Mesendoderm (in vitro differentiated cells): Measurements from ENCODE around the gene SYT17.
A peak's percentile ranks its signal among the peaks of the same experiment; 100 is the strongest.

Source experiments
- DNase-seq: peaks from one replicate; pipeline ENCODE4 v3.0.0; 2013
- H2AK5ac ChIP-seq: 2 replicates; pipeline ENCODE4 v1.6.1; 2013; ENCODE audit warnings: low read length, inconsistent platforms
- H2BK120ac ChIP-seq: 2 replicates; pipeline ENCODE4 v1.6.1; 2013; ENCODE audit warnings: low read depth, mild to moderate bottlenecking, low read length, moderate library complexity, mixed read lengths
- H2BK15ac ChIP-seq: replicated peaks from 2 replicates; pipeline ENCODE4 v1.6.1; 2013; ENCODE audit warnings: low read depth, mild to moderate bottlenecking, moderate library complexity
- H2BK5ac ChIP-seq: 2 replicates; pipeline ENCODE4 v1.6.1; 2013; ENCODE audit warnings: low read length, inconsistent platforms
- H3K18ac ChIP-seq: 2 replicates; pipeline ENCODE4 v1.6.1; 2013; ENCODE audit warnings: mild to moderate bottlenecking, low read length, mixed read lengths
- H3K23ac ChIP-seq: one replicate; pipeline ENCODE4 v1.6.1; 2013; ENCODE audit warnings: low read length
- H3K27ac ChIP-seq: 2 replicates; pipeline ENCODE4 v1.5.1; 2013; ENCODE audit warnings: low read depth, mild to moderate bottlenecking, inconsistent platforms, low read length, moderate library complexity
- H3K27me3 ChIP-seq: 2 replicates; pipeline ENCODE4 v1.6.1; 2013; ENCODE audit warnings: low read length, control low read depth, mild to moderate bottlenecking, inconsistent platforms; ENCODE audit not compliant: insufficient read depth, poor library complexity
- H3K36me3 ChIP-seq: 2 replicates; pipeline ENCODE4 v1.6.1; 2013; ENCODE audit warnings: low read length, inconsistent platforms; ENCODE audit not compliant: control insufficient read depth, insufficient read depth
- H3K4ac ChIP-seq: one replicate; pipeline ENCODE4 v1.6.1; 2013; ENCODE audit warnings: low read depth, mild to moderate bottlenecking, low read length, moderate library complexity
- H3K4me1 ChIP-seq: 2 replicates; pipeline ENCODE4 v1.6.1; 2013; ENCODE audit warnings: low read depth, low read length, inconsistent platforms; ENCODE audit not compliant: control insufficient read depth
- H3K4me2 ChIP-seq: 2 replicates; pipeline ENCODE4 v1.6.1; 2013; ENCODE audit warnings: low read length
- H3K4me3 ChIP-seq: 2 replicates; pipeline ENCODE4 v1.5.1; 2013; ENCODE audit warnings: mild to moderate bottlenecking, low read length
- H3K56ac ChIP-seq: one replicate; pipeline ENCODE4 v1.6.1; 2013; ENCODE audit warnings: low read length
- H3K79me1 ChIP-seq: 2 replicates; pipeline ENCODE4 v1.6.1; 2013; ENCODE audit warnings: low read length, inconsistent platforms
- H3K79me2 ChIP-seq: 2 replicates; pipeline ENCODE4 v1.6.1; 2013; ENCODE audit warnings: mild to moderate bottlenecking, low read length; ENCODE audit not compliant: control insufficient read depth, insufficient read depth
- H3K9ac ChIP-seq: 2 replicates; pipeline ENCODE4 v1.6.1; 2013; ENCODE audit warnings: low read length, inconsistent platforms
- H4K5ac ChIP-seq: one replicate; pipeline ENCODE4 v1.6.1; 2013; ENCODE audit warnings: low read length
- H4K8ac ChIP-seq: one replicate; pipeline ENCODE4 v1.6.1; 2013; ENCODE audit warnings: low read depth, mild to moderate bottlenecking, control low read depth, low read length, moderate library complexity
- WGBS: extraction: QIAGEN DNeasy Blood & Tissue Kit; methylation state at CpG from one replicate; pipeline ENCODE4 v1.1.7; 2013; ENCODE audit warnings: low lambda C conversion rate, missing lambda C conversion rate; ENCODE audit not compliant: insufficient coverage; ENCODE audit errors: extremely low coverage; 5-methylcytosine and 5-hydroxymethylcytosine counted together

SYT17 gene

GRCh38 chr16:19136549-19137196, 31.4 kb upstream of the SYT17 start:
- Histone ChIP-seq H2BK15ac (no peak overlapping the region), H3K79me1 (no peaks in the 10 kb centered on the region), H2AK5ac (peak overlapping the region; percentile 62), H4K5ac (no peak overlapping the region), H3K27me3 (no peaks in the 10 kb centered on the region), H3K4me2 (no peak overlapping the region), H4K8ac (no peak overlapping the region), H3K27ac (no peak overlapping the region), H3K4me3 (no peak overlapping the region), H2BK120ac (no peak overlapping the region), H3K18ac (no peak overlapping the region), H3K36me3 (no peaks in the 10 kb centered on the region), H3K4me1 (peaks cover 8% of the 10 kb centered on the region), H3K79me2 (no peaks in the 10 kb centered on the region), H3K56ac (peak overlapping the region; percentile 38), H3K4ac (no peak overlapping the region), H3K23ac (no peak overlapping the region), H3K9ac (no peak overlapping the region), H2BK5ac (no peak overlapping the region)
- no peak for DNase-seq
- no CpG with 5 or more reads among the region's 10 CpGs for WGBS

DNA sequence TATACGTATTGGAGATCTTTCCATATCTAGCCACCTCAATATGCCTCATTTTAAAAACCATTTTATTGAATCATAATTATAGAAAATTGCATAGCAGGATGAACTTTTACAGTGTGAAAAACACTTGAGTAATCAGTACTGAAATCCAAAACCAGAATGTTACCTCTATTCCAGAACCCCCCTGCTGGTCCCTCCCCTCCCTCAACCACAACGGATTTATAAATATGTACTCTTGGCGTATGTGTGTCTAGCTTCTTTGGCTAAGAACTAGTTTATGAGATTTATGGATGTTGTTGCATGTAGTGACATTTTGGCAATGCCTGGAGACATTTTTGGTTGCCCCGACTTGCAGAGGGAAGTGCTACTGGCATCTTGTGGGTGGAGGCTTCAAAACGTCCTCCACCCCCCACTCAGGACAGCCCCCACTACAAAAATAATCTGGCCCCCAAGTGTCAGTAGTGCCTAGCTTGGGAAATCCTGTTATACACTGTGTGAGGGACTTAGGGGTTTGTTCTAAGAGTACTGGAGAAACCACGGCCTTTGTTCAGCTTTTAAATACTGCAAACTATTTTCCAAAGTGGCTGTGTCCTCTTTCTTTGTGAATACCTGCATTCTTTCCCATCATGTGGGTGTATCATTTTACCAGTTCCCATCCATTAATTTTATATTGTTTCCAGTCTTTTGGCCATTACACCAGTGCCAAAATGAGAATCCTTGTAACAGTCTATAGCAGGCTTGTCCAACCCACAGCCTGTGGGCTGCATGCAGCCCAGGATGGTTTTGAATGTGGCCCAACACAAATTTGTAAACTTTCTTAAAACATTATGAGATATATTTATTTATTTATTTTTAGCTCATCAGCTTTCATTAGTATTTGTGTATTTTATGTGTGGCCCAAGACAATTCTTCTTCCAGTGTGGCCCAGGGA, 30.6 kb upstream of the SYT17 start:
- H2BK120ac ChIP-seq = no peak overlapping the region
- no peak overlapping the region for H3K9ac ChIP-seq
- H3K4ac ChIP-seq = no peak overlapping the region
- no peak overlapping the region for H2BK5ac ChIP-seq
- no peaks in the 10 kb centered on the region for H3K79me2 ChIP-seq
- no peaks in the 10 kb centered on the region for H3K27me3 ChIP-seq
- H3K56ac ChIP-seq = no peak overlapping the region
- peaks cover 6% of the 10 kb centered on the region for H3K4me1 ChIP-seq
- H3K18ac ChIP-seq = no peak overlapping the region
- no peak overlapping the region for H2BK15ac ChIP-seq
- H4K8ac ChIP-seq = no peak overlapping the region
- no peak overlapping the region for H2AK5ac ChIP-seq
- H3K36me3 ChIP-seq = no peaks in the 10 kb centered on the region
- no peak overlapping the region for H3K27ac ChIP-seq
- no peak overlapping the region for H3K4me3 ChIP-seq
- no peak overlapping the region for H3K4me2 ChIP-seq
- no peak for DNase-seq
- no CpG with 5 or more reads among the region's 6 CpGs for WGBS
- H3K79me1 ChIP-seq = no peaks in the 10 kb centered on the region
- no peak overlapping the region for H4K5ac ChIP-seq
- no peak overlapping the region for H3K23ac ChIP-seq

DNA sequence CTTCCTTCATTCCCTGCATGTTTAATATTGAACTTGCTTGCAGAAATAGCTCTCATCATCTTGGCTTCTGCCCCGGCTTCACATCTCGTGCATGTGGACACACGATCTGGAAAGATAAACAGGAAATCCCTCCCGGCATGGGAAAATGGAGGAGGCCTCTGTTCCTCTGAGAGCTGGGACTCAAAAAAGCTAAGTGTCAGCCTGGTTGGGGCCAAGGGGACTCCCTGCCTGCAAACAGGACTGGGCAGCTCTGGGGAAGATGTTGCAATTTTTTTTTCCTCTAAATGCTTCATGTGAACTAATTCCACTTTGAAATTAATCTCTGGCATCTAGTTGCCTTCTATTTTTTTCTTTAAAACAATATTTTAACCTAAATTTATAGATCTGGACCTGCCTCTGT, 29.4 kb upstream of the SYT17 start:
- DNase-seq = peak; percentile 65
- H2AK5ac ChIP-seq = no peak overlapping the region
- WGBS = no CpG with 5 or more reads among the region's 4 CpGs
- no peaks in the 10 kb centered on the region for H3K36me3 ChIP-seq
- peak overlapping the region; percentile 61 for H3K56ac ChIP-seq
- no peak overlapping the region for H3K23ac ChIP-seq
- H2BK5ac ChIP-seq = no peak overlapping the region
- H3K4me2 ChIP-seq = no peak overlapping the region
- no peak overlapping the region for H4K8ac ChIP-seq
- H2BK15ac ChIP-seq = no peak overlapping the region
- no peaks in the 10 kb centered on the region for H3K79me2 ChIP-seq
- H3K4me1 ChIP-seq = peaks cover 6% of the 10 kb centered on the region
- no peak overlapping the region for H4K5ac ChIP-seq
- H2BK120ac ChIP-seq = no peak overlapping the region
- no peak overlapping the region for H3K27ac ChIP-seq
- H3K18ac ChIP-seq = no peak overlapping the region
- no peak overlapping the region for H3K4me3 ChIP-seq
- H3K4ac ChIP-seq = no peak overlapping the region
- H3K79me1 ChIP-seq = no peaks in the 10 kb centered on the region
- H3K27me3 ChIP-seq = no peaks in the 10 kb centered on the region
- no peak overlapping the region for H3K9ac ChIP-seq

- H2AK5ac ChIP-seq = no peak overlapping the region
- no peak overlapping the region for H3K56ac ChIP-seq
- H3K27me3 ChIP-seq = no peaks in the 10 kb centered on the region
- no peak overlapping the region for H2BK15ac ChIP-seq
- H4K8ac ChIP-seq = no peak overlapping the region
- H3K23ac ChIP-seq = no peak overlapping the region
- H2BK120ac ChIP-seq = no peak overlapping the region
- no peak overlapping the region for H2BK5ac ChIP-seq
- no peak overlapping the region for H3K9ac ChIP-seq
- no peak for DNase-seq
- H4K5ac ChIP-seq = no peak overlapping the region
- H3K4me1 ChIP-seq = peaks cover 8% of the 10 kb centered on the region
- H3K4me3 ChIP-seq = no peak overlapping the region
- H3K36me3 ChIP-seq = no peaks in the 10 kb centered on the region
- H3K18ac ChIP-seq = no peak overlapping the region
- H3K79me2 ChIP-seq = no peaks in the 10 kb centered on the region
- no peak overlapping the region for H3K27ac ChIP-seq
- no peaks in the 10 kb centered on the region for H3K79me1 ChIP-seq
- no peak overlapping the region for H3K4ac ChIP-seq
- WGBS = no CpG with 5 or more reads among the region's 5 CpGs
- no peak overlapping the region for H3K4me2 ChIP-seq
These were observed 28.5 kb upstream of the SYT17 start for GRCh38 chr16:19139436-19140091.

DNA sequence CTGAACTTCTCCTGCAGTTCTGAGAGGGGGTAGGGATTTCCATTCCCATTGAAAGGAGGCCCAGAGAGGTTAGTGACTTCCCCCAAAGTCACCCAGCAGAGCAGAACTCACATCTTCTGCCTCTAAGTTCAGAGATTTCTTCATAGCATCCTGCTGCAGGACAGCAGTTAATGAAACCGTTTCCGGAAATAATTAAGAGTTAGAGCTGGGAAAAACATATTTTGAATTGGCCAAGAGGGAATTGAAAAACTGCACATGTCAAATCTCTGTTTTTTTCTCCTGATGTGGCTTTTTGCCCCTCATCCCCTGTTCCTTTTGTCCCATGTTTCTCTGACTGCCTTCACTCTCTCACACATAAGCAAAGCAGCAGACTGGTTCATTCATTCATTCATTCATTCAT, 27.6 kb upstream of the SYT17 start:
- no peak overlapping the region for H3K18ac ChIP-seq
- H3K36me3 ChIP-seq = no peaks in the 10 kb centered on the region
- no peak overlapping the region for H4K8ac ChIP-seq
- no peak overlapping the region for H3K4me2 ChIP-seq
- H3K56ac ChIP-seq = no peak overlapping the region
- H3K9ac ChIP-seq = no peak overlapping the region
- no peak overlapping the region for H3K4ac ChIP-seq
- H2AK5ac ChIP-seq = no peak overlapping the region
- H3K27ac ChIP-seq = no peak overlapping the region
- H3K23ac ChIP-seq = no peak overlapping the region
- no CpG with 5 or more reads among the region's 2 CpGs for WGBS
- H3K4me1 ChIP-seq = peaks cover 12% of the 10 kb centered on the region
- H3K27me3 ChIP-seq = no peaks in the 10 kb centered on the region
- H3K4me3 ChIP-seq = no peak overlapping the region
- H3K79me1 ChIP-seq = no peaks in the 10 kb centered on the region
- no peak overlapping the region for H2BK15ac ChIP-seq
- no peak overlapping the region for H2BK120ac ChIP-seq
- no peaks in the 10 kb centered on the region for H3K79me2 ChIP-seq
- H2BK5ac ChIP-seq = no peak overlapping the region
- DNase-seq = no peak
- no peak overlapping the region for H4K5ac ChIP-seq
